ENCODE results near the gene DNAJB6.

Gene DNAJB6

DNA sequence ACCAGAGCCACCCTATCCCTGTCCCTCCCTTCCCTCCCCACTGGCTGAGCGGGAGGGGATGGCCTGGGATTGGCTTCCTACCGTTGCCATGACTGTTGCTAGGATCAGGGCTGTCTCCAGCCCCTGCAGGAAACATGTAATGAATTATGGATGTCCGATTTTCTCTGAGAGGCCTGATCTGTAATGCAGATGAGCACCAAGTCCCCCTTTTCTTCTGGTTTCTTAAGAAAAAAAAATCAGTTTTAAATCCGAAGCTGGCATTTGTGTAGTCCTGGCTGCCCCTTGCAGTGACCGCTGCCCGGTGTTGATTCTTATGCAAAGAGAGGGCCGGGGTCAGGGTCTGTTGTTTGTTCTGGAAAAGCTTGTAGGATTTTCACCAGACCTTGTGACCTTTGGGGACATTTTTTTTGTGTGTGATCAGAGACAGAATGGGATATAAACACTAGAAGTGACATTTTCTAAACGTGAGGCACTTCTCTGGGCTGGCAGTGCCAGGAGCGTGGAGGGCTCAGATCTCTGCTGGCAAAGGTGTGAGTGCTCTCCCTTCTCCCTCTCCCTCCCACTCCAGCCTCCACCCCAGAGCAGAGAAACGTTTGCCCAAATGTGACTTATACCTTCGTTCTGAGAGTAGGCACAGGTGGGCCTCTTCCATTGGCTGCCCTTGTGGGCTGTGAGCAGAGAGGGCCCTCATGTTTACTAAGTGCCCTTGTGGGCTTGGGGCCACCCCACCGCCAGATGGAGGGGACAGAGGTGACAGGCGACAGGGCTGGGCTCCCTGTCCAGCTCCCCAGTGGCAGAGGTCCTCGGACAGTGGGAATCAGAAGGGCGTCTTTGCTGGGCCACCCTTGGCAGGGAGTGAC is 127.5 kb downstream of the DNAJB6 start:
- TF ChIP-seq, protein P1, sequence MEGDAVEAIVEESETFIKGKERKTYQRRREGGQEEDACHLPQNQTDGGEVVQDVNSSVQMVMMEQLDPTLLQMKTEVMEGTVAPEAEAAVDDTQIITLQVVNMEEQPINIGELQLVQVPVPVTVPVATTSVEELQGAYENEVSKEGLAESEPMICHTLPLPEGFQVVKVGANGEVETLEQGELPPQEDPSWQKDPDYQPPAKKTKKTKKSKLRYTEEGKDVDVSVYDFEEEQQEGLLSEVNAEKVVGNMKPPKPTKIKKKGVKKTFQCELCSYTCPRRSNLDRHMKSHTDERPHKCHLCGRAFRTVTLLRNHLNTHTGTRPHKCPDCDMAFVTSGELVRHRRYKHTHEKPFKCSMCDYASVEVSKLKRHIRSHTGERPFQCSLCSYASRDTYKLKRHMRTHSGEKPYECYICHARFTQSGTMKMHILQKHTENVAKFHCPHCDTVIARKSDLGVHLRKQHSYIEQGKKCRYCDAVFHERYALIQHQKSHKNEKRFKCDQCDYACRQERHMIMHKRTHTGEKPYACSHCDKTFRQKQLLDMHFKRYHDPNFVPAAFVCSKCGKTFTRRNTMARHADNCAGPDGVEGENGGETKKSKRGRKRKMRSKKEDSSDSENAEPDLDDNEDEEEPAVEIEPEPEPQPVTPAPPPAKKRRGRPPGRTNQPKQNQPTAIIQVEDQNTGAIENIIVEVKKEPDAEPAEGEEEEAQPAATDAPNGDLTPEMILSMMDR (IDR thresholded peaks at IDR 0.05), result no peak

DNA sequence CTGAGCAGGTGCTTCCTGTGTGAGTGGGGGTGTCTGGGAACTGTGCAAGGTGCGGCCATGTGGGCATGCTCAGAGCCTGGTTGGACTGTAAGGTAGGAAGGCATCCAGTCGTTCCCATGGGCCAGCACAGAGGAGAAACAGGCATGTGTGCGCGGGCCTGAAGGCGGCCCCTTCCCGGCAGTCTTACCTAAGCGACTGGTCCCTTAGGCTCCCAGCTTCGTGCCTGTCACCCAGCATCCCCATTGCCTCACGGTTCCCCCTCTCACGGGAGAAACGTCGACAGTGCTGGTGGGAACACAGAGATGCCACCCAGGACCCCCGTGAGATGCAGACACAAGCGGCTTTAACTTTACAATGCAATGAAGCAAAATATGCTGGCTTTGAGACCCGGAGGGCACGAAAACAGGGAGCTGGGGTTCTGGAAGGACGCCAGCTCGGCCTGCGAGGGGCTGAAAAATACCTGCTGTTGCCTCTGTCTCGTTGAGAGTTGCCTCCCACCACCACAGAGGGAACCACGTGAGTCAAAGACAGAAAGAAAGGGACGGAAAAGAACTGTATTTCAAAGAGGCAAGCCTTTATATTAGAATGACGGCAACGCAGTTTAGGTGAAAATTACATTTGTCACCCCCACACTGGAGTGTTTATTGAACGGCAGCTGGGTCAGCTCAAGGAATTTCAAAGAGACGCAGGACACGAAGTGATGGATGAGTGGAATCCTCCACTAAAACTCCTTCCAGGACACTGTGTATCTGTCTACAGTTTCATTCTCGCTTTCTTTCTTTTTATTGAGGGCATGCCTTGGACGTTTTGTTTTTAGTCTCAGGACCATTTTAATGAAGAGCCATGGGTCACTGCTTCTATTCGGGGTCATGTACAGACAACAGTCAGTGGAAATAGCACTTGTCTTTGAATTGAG is 128.4 kb downstream of the DNAJB6 start:
- TF ChIP-seq, protein P1 (IDR thresholded peaks at IDR 0.05), result no peak

DNA sequence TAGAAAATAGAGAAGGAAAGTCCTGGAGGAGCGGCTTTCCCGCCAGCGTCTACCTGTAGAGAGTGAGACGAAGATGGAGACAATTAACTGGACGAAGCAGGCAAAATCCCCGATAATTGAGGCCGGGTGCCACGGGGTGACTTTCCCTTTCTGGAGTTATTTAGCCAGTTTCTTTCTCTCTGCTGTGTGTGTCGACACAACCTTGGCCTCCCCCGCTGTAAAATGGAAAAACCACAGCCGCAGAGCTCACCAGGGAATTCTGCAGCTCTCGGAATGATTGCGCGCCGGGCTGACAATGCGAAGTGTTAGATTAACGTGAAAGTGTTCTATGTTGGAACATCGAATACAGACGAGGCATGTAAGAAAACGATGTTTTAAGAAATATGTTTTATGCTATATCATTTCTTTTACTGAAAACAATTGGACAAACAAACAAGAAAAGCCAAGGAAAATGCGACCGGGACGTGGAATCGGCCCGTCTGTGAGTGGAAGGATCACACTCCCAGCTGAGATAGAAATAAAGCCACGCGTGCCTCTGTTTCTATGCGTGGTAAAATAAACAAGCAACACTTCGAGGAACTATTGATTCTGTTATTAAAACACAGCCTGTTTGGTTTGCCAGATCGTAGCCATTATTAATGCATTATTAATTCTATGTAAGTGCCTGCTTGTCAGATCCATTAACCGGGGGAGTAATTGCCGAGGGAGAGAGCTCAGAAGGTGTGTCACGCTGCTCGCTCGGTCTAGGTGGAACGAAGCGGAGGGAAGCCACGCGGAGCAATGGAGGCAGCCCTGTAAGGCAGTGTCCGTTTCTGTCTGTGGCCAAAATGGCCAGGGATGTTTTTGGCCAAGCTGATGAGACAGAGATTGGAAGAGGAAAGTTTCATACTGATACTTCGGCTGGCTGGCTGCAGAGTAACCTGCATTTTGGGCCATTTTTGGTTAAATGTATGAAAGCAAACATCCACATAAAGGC is 129.4 kb downstream of the DNAJB6 start:
- TF ChIP-seq, protein P1 (IDR thresholded peaks at IDR 0.05), result no peak

DNA sequence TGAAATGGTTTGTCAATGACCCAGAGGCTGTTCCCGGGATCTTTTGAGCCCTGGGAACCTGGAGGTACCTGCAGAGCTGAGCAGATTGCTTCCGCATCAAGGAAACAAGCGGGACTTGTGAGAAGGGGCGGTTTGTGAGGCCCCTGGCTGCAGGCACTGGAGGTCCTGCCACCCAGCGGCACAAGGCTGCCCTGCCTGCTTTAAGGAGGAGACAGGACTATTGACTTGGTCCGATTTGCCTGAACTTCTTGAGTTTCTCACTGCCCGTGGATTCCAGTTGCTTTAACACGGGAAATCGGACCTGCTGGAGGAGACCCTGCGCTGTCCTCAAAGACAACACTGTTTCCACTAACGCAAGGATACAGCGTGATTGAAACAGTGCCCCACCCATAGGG is 130.1 kb downstream of the DNAJB6 start:
- TF ChIP-seq, protein P1 (IDR thresholded peaks at IDR 0.05), result peak; percentile 13; the same call in 1 of the 2 replicates
